Stomach (tissue), 9 donors: ENCODE data around the gene BANP. TPM values are rescaled to one million over a fixed set of nuclear protein-coding genes. Genes with fewer than 3 reads are reported as not detected.
A peak's percentile ranks its signal among the peaks of the same experiment; 100 is the strongest.
"Not testable (repeated sequence)": the region's sequence is repeated elsewhere in the genome, so short reads cannot be mapped to it uniquely, and the experiment has no call there.

Source experiments
- DNase-seq, 2 donors: peaks; one replicate each; pipeline versions ENCODE4 v3.0.0 to v3.0.0-alpha.2; 2013 to 2019
- H3K27ac ChIP-seq, 5 donors: fragments of 200-600 bp in 4 of 5; sonication (generic) in 4 of 5; one replicate each; pipeline ENCODE4 v1.5.1; 2013 to 2019; ENCODE audit warnings: mild to moderate bottlenecking in 1 of 5, moderate library complexity in 1 of 5
- H3K27me3 ChIP-seq, 3 donors: fragments of 200-600 bp; sonication (generic); one replicate each; pipeline ENCODE4 v1.5.1; 2017 to 2019; ENCODE audit warnings: mixed run types in 1 of 3
- H3K36me3 ChIP-seq, 4 donors: fragments of 200-600 bp; sonication (generic); 1 replicate in 3 of 4; 2 replicates in 1 of 4; pipeline ENCODE4 v1.5.1; 2016 to 2019
- H3K4me1 ChIP-seq, 4 donors: fragments of 200-600 bp; sonication (generic); one replicate each; pipeline ENCODE4 v1.5.1; 2016 to 2019
- H3K4me3 ChIP-seq, 4 donors: fragments of 200-600 bp; sonication (generic) in 3 of 4; one replicate each; pipeline ENCODE4 v1.5.1; 2016 to 2019; ENCODE audit warnings: mild to moderate bottlenecking in 1 of 4
- H3K9me3 ChIP-seq, 4 donors: fragments of 200-600 bp; sonication (generic); one replicate each; pipeline ENCODE4 v1.5.1; 2016 to 2019
- CTCF ChIP-seq, 7 experiments: fragments of 450-650 bp in 4 of 7; fragments of 200-600 bp in 3 of 7; sonication (generic) in 3 of 7; IDR thresholded peaks; one replicate each; pipeline ENCODE4 v1.5.1; 2016 to 2019; ENCODE audit warnings: antibody characterized with exemption in 7 of 7, control low read depth in 2 of 7, mild to moderate bottlenecking in 1 of 7
- EP300 ChIP-seq: sonication (generic); formaldehyde crosslinking; IDR thresholded peaks from one replicate; pipeline ENCODE4 v1.6.1; 2017; ENCODE audit warnings: antibody characterized with exemption
- POLR2A ChIP-seq, 4 donors: fragments of 450-650 bp; IDR thresholded peaks; one replicate each; pipeline ENCODE4 v1.6.1; 2016; ENCODE audit warnings: antibody characterized with exemption in 4 of 4, control low read depth in 2 of 4, mild to moderate bottlenecking in 1 of 4, moderate library complexity in 1 of 4
- POLR2AphosphoS5 ChIP-seq, 3 donors: sonication (generic); formaldehyde crosslinking; IDR thresholded peaks; one replicate each; pipeline ENCODE4 v1.6.1; 2016; ENCODE audit warnings: antibody characterized with exemption in 3 of 3
- WGBS, 5 donors: extraction: QIAGEN DNeasy Blood & Tissue Kit in 3 of 5; methylation state at CpG; one replicate each; pipeline versions ENCODE4 v1.1.5 to v1.1.7; 2013 to 2018; 5-methylcytosine and 5-hydroxymethylcytosine counted together
- intact Hi-C: fragments of 100-400 bp; cut with DNase I; formaldehyde crosslinking; loops from one replicate; pipeline ENCODE4 v1.15.1; 2023; ENCODE audit warnings: low total_unique reads
- polyA plus RNA-seq, 3 donors: library from polyadenylated mRNA; stranded (reverse); fragments of 200-250 nt; gene quantifications; one replicate each; pipeline ENCODE4 v1.2.3, GENCODE V29; 2013
- total RNA-seq, 5 donors: library from RNA; depleted of rRNA; stranded (reverse); fragments of >200 nt; gene quantifications; one replicate each; pipeline versions ENCODE4 v1.1.0 to v1.2.3, GENCODE V29; 2014 to 2016
- donor health status: healthy with polysubstance abuse.
- donor health status: Bipolar disorder and iron deficiency.
- donor health status: healthy.

Gene BANP
- total and polyA plus RNA-seq, 8 donors: 6.0 to 144 (median 18.3) TPM

GRCh38 chr16:88030498-88030897, 79.3 kb downstream of the BANP start:
- TF ChIP-seq POLR2A (IDR thresholded peaks at IDR 0.05) (no peak), CTCF (IDR thresholded peaks at IDR 0.05) (no peak), POLR2AphosphoS5 (IDR thresholded peaks at IDR 0.05) (no peak), EP300 (no peak)
- Histone ChIP-seq H3K36me3 (peaks cover 11 to 68% (median 47%) of the 10 kb centered on the region in 4 donors), H3K4me3 (no peak overlapping the region), H3K27me3 (no peaks in the 10 kb centered on the region), H3K27ac (peak overlapping the region in 1 of 5 donors; percentile 59), H3K4me1 (no peaks in the 10 kb centered on the region), H3K9me3 (no peaks in the 10 kb centered on the region)
- intact Hi-C loops: no loop called here
- WGBS, 5 donors: 87 to 97% (median 96%) methylated on average over 8 of the region's 8 CpGs
- no peak for DNase-seq

GRCh38 chr16:88030961-88031360, 79.7 kb downstream of the BANP start:
- intact Hi-C loops, H3K4me1 ChIP-seq, H3K27me3 ChIP-seq, H3K4me3 ChIP-seq, H3K9me3 ChIP-seq, DNase-seq: not testable (repeated sequence)
- WGBS, 5 donors: 85 to 99% (median 96%) methylated on average over 9 of the region's 9 CpGs
- peaks cover 16 to 70% (median 51%) of the 10 kb centered on the region in 4 donors for H3K36me3 ChIP-seq
- peak overlapping the region in 1 of 5 donors; percentile 59 for H3K27ac ChIP-seq

- H3K4me1 ChIP-seq, DNase-seq, H3K27me3 ChIP-seq, H3K9me3 ChIP-seq, H3K4me3 ChIP-seq, intact Hi-C loops, H3K27ac ChIP-seq: not testable (repeated sequence)
- 92 to 96% (median 94%) methylated on average over 25 to 30 of the region's 30 CpGs for WGBS, 5 donors
- peaks cover 11 to 63% (median 53%) of the 10 kb centered on the region in 4 donors for H3K36me3 ChIP-seq
Measured at GRCh38 chr16:88033003-88033740, 81.9 kb downstream of the BANP start.

GRCh38 chr16:88034770-88035169, 83.5 kb downstream of the BANP start:
- Histone ChIP-seq H3K36me3 (peaks cover 15 to 73% (median 61%) of the 10 kb centered on the region in 4 donors), H3K27ac (no peak overlapping the region), H3K4me1 (no peaks in the 10 kb centered on the region), H3K4me3 (no peak overlapping the region), H3K27me3 (no peaks in the 10 kb centered on the region), H3K9me3 (no peaks in the 10 kb centered on the region)
- no peak for TF ChIP-seq CTCF (IDR thresholded peaks at IDR 0.05)
- TF ChIP-seq POLR2A (IDR thresholded peaks at IDR 0.05): no peak
- no peak for TF ChIP-seq EP300
- no peak for TF ChIP-seq POLR2AphosphoS5 (IDR thresholded peaks at IDR 0.05)
- intact Hi-C loops: no loop called here
- 83 to 92% (median 91%) methylated on average over 7 of the region's 7 CpGs for WGBS, 5 donors
- DNase-seq: no peak

- H3K27ac ChIP-seq: no peak overlapping the region
- no peaks in the 10 kb centered on the region for H3K9me3 ChIP-seq
- H3K36me3 ChIP-seq: peaks cover 15 to 77% (median 63%) of the 10 kb centered on the region in 4 donors
- no peak overlapping the region for H3K4me3 ChIP-seq
- no peak for DNase-seq
- TF ChIP-seq CTCF (IDR thresholded peaks at IDR 0.05): no peak
- TF ChIP-seq EP300: no peak
- TF ChIP-seq POLR2A (IDR thresholded peaks at IDR 0.05): no peak
- TF ChIP-seq POLR2AphosphoS5 (IDR thresholded peaks at IDR 0.05): no peak
- intact Hi-C loops: no loop called here
- H3K4me1 ChIP-seq: no peaks in the 10 kb centered on the region
- no peaks in the 10 kb centered on the region for H3K27me3 ChIP-seq
- WGBS, 5 donors: 91 to 99% (median 96%) methylated on average over 9 to 14 of the region's 14 CpGs
Measured at GRCh38 chr16:88035292-88035691, 84.1 kb downstream of the BANP start.

- H3K27ac ChIP-seq, H3K27me3 ChIP-seq, H3K4me1 ChIP-seq, intact Hi-C loops, H3K4me3 ChIP-seq, H3K9me3 ChIP-seq, DNase-seq: not testable (repeated sequence)
- WGBS, 5 donors: 93 to 97% (median 96%) methylated on average over 28 to 30 of the region's 30 CpGs
- H3K36me3 ChIP-seq: peaks cover 15 to 75% (median 64%) of the 10 kb centered on the region in 4 donors
Measured at GRCh38 chr16:88035884-88036639, 84.8 kb downstream of the BANP start.

GRCh38 chr16:88036640-88036996, 85.4 kb downstream of the BANP start:
- H3K4me1 ChIP-seq, H3K27me3 ChIP-seq, H3K4me3 ChIP-seq, H3K9me3 ChIP-seq, H3K27ac ChIP-seq, intact Hi-C loops, DNase-seq: not testable (repeated sequence)
- 89 to 98% (median 96%) methylated on average over 10 of the region's 10 CpGs for WGBS, 5 donors
- peaks cover 15 to 75% (median 64%) of the 10 kb centered on the region in 4 donors for H3K36me3 ChIP-seq

- DNase-seq, H3K4me3 ChIP-seq, H3K27ac ChIP-seq, H3K9me3 ChIP-seq, H3K27me3 ChIP-seq, H3K4me1 ChIP-seq, intact Hi-C loops: not testable (repeated sequence)
- 85 to 96% (median 93%) methylated on average over 9 to 10 of the region's 10 CpGs for WGBS, 5 donors
- H3K36me3 ChIP-seq: peaks cover 15 to 70% (median 66%) of the 10 kb centered on the region in 4 donors
Measured at GRCh38 chr16:88037359-88037758, 86.1 kb downstream of the BANP start.
